D341Med (cell line): ENCODE data around the gene ERG.

ENCODE experiments used
- DNase-seq: peaks from one replicate; pipeline ENCODE4 v3.0.0; 2012; ENCODE audit warnings: low spot score

The ERG gene

GRCh38 chr21:38433471-38433870 lies 64.8 kb downstream of the ERG start:
- no peak for DNase-seq

- DNase-seq, result no peak
These were observed 67.8 kb downstream of the ERG start for GRCh38 chr21:38430401-38430984.

GRCh38 chr21:38429011-38429410 lies 69.3 kb downstream of the ERG start:
- DNase-seq, result no peak

- no peak for DNase-seq
These were observed 70.1 kb downstream of the ERG start for GRCh38 chr21:38428211-38428610.

- DNase-seq, result no peak
These were observed 73.8 kb downstream of the ERG start for GRCh38 chr21:38424305-38425019.

- no peak for DNase-seq
These were observed 76.2 kb downstream of the ERG start for GRCh38 chr21:38422082-38422481.

- DNase-seq, result no peak
These were observed 78.1 kb downstream of the ERG start for GRCh38 chr21:38420140-38420539.

GRCh38 chr21:38417726-38418125 lies 80.6 kb downstream of the ERG start:
- DNase-seq, result no peak

GRCh38 chr21:38416791-38417190 lies 81.5 kb downstream of the ERG start:
- DNase-seq, result no peak

- no peak for DNase-seq
These were observed 84.2 kb downstream of the ERG start for GRCh38 chr21:38413958-38414548.

- DNase-seq, result no peak
These were observed 87.8 kb downstream of the ERG start for GRCh38 chr21:38410466-38410865.

GRCh38 chr21:38409907-38410306 lies 88.4 kb downstream of the ERG start:
- no peak for DNase-seq

- DNase-seq, result no peak
These were observed 94.1 kb downstream of the ERG start for GRCh38 chr21:38404177-38404576.

- no peak for DNase-seq
These were observed 95.5 kb downstream of the ERG start for GRCh38 chr21:38402795-38403194.

- no peak for DNase-seq
These were observed 96.0 kb downstream of the ERG start for GRCh38 chr21:38402291-38402690.

GRCh38 chr21:38401191-38401926 lies 96.9 kb downstream of the ERG start:
- no peak for DNase-seq

GRCh38 chr21:38400195-38400919 lies 97.9 kb downstream of the ERG start:
- no peak for DNase-seq

GRCh38 chr21:38399103-38399502 lies 99.2 kb downstream of the ERG start:
- no peak for DNase-seq

GRCh38 chr21:38396325-38396724 lies 102.0 kb downstream of the ERG start:
- no peak for DNase-seq

- no peak for DNase-seq
These were observed 102.7 kb downstream of the ERG start for GRCh38 chr21:38395581-38395980.

GRCh38 chr21:38392661-38393060 lies 105.6 kb downstream of the ERG start:
- DNase-seq, result no peak

- DNase-seq, result no peak
These were observed 108.4 kb downstream of the ERG start for GRCh38 chr21:38389896-38390295.
